Vagina (tissue), 2 donors: ENCODE results near the gene ZNF423.

Experiments used
- POLR2A ChIP-seq, 2 donors: fragments of 450-650 bp; IDR thresholded peaks; one replicate each; pipeline ENCODE4 v1.6.1; 2017; ENCODE audit warnings: antibody characterized with exemption in 2 of 2, mild to moderate bottlenecking in 2 of 2, moderate library complexity in 2 of 2
- POLR2AphosphoS5 ChIP-seq, 2 donors: sonication (generic); formaldehyde crosslinking; IDR thresholded peaks; one replicate each; pipeline ENCODE4 v1.9.0; 2017; ENCODE audit warnings: antibody characterized with exemption in 2 of 2, mild to moderate bottlenecking in 2 of 2, low read depth in 1 of 2; ENCODE audit not compliant: insufficient read depth in 1 of 2
- TF ChIP-seq, protein P1 (sequence below), 3 experiments: fragments of 450-650 bp in 2 of 3; fragments of 200-600 bp in 1 of 3; sonication (generic) in 1 of 3; IDR thresholded peaks; one replicate each; pipeline ENCODE4 v1.5.1; 2017 to 2019; ENCODE audit warnings: antibody characterized with exemption in 3 of 3, mild to moderate bottlenecking in 2 of 3, moderate library complexity in 2 of 3

DNA sequence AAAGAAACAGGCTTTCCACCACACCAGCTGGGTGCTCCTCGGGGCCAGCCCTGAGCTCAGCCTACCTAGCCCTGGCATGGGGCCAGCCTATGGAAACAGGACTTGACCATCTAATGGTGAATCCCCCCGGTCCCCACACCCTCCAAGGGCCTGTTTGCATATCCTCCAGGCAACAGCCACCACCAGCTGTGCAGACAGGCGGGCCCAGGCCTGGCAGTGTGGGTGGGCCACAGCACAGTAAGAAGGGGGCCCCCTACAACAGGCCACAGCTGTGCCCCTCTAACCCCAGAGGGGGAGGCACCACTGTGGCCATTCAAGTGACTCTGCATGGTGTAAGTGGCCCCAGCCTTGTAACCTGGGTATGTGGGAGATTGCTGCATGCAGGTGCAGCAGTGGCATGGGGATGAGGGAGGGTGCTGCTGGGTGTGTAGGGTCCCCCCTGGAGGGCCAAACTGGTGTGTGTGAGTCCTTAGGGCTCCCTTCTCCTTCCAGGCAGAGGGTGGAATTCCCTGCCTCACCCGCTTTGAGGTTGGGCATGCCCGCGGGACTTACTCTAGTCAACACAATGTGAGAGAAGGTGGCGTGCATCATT lies 334.1 kb downstream of the ZNF423 start:
- TF ChIP-seq, protein P1, sequence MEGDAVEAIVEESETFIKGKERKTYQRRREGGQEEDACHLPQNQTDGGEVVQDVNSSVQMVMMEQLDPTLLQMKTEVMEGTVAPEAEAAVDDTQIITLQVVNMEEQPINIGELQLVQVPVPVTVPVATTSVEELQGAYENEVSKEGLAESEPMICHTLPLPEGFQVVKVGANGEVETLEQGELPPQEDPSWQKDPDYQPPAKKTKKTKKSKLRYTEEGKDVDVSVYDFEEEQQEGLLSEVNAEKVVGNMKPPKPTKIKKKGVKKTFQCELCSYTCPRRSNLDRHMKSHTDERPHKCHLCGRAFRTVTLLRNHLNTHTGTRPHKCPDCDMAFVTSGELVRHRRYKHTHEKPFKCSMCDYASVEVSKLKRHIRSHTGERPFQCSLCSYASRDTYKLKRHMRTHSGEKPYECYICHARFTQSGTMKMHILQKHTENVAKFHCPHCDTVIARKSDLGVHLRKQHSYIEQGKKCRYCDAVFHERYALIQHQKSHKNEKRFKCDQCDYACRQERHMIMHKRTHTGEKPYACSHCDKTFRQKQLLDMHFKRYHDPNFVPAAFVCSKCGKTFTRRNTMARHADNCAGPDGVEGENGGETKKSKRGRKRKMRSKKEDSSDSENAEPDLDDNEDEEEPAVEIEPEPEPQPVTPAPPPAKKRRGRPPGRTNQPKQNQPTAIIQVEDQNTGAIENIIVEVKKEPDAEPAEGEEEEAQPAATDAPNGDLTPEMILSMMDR (IDR thresholded peaks at IDR 0.05), result no peak
- TF ChIP-seq POLR2A (IDR thresholded peaks at IDR 0.05) (no peak), POLR2AphosphoS5 (IDR thresholded peaks at IDR 0.05; ENCODE audit: insufficient read depth in 1 of 2, low read depth in 1 of 2) (no peak)
